HUES64 (cell line): ENCODE data around the gene CCL24. TPM values are rescaled to one million over a fixed set of nuclear protein-coding genes. Genes with fewer than 3 reads are reported as not detected.
"Not testable (repeated sequence)": the region's sequence is repeated elsewhere in the genome, so short reads cannot be mapped to it uniquely, and the experiment has no call there.

Source experiments
- H3K27ac ChIP-seq: 2 replicates; pipeline ENCODE4 v1.7.0; 2013; ENCODE audit warnings: low read depth, low read length, inconsistent platforms
- H3K27me3 ChIP-seq: 2 replicates; pipeline ENCODE4 v1.6.1; 2013; ENCODE audit warnings: mild to moderate bottlenecking, low read length; ENCODE audit not compliant: insufficient read depth
- H3K36me3 ChIP-seq: 2 replicates; pipeline ENCODE4 v1.6.1; 2013; ENCODE audit warnings: mild to moderate bottlenecking, low read length; ENCODE audit not compliant: insufficient read depth
- H3K4me1 ChIP-seq: 2 replicates; pipeline ENCODE4 v1.6.1; 2013; ENCODE audit warnings: mild to moderate bottlenecking, low read length, moderate library complexity; ENCODE audit not compliant: insufficient read depth
- H3K4me3 ChIP-seq: 2 replicates; pipeline ENCODE4 v1.5.1; 2013; ENCODE audit warnings: mild to moderate bottlenecking, low read length, moderate library complexity
- H3K9ac ChIP-seq: 2 replicates; pipeline ENCODE4 v1.6.1; 2013; ENCODE audit warnings: mild to moderate bottlenecking, low read depth, low read length
- H3K9me3 ChIP-seq: 2 replicates; pipeline ENCODE4 v1.6.1; 2013; ENCODE audit warnings: low read depth, low read length; ENCODE audit not compliant: insufficient read depth
- WGBS: fragments of 150-250, 120-280 bp; methylation state at CpG from one replicate; pipeline ENCODE4 v1.1.7; 2013; ENCODE audit warnings: missing lambda C conversion rate; 5-methylcytosine and 5-hydroxymethylcytosine counted together
- polyA plus RNA-seq, 2 experiments: library from polyadenylated mRNA; stranded (reverse); fragments of 50-300 nt; gene quantifications; one replicate each; pipeline ENCODE4 v1.2.3, GENCODE V29; 2013

CCL24 gene, protein sequence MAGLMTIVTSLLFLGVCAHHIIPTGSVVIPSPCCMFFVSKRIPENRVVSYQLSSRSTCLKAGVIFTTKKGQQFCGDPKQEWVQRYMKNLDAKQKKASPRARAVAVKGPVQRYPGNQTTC
- polyA plus RNA-seq (2013, experiment 1 of 2): not detected
- not detected for polyA plus RNA-seq (2013, experiment 2 of 2)

DNA sequence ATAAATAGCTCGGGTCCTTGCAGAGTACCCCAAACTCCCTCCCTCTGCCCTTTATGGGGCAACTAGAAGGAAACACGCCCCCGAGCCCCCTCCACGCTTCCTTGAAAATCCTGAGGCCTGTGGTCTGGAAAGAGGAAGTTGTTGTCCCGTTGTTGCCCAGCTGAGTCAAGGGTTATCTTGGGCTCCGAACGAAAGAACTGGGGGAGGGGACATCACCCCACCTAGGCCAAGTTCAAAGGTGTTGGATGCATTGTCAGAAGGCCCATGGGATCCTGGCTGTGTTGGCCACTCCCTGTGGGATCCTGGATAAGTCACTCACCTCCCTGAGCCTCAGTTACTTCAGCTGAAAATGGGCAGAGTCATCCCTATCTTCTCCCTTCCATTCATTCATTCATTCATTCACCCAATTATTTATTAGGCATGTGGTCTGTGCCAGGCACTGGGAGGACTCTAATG, at the start of gene CCL24:
TSS of gene CCL24 (minus strand) at position 26 of the 456 bp plus-strand sequence. CDS start 91 bp downstream, outside the sequence.
- 89% methylated on average over 7 of the region's 7 CpGs for WGBS
- no peaks in the 10 kb centered on the region for H3K27me3 ChIP-seq

DNA sequence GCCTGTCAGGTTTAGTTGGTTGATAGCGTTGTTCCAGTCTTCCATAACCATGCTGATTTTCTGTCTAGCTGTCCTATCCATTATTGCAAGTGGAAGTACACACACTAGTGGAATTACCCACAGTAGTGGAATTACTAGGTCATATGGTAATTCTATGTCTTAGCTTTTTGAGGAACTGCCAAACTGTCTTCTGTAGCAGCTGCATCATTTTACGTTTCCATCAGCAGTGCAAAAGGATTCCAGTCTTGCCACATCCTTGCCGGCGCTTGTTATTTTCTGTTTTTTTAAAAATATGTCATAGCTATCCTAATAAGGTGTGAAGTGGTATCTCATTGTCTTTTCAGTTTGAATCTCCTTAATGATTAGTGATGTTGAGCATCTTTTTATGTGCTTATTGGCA, 48.0 kb upstream of the CCL24 start:
- H3K9me3 ChIP-seq: no peaks in the 10 kb centered on the region
- H3K27me3 ChIP-seq: no peaks in the 10 kb centered on the region
- H3K36me3 ChIP-seq: no peaks in the 10 kb centered on the region
- no peaks in the 10 kb centered on the region for H3K4me1 ChIP-seq
- H3K4me3 ChIP-seq: no peak overlapping the region
- no peak overlapping the region for H3K9ac ChIP-seq
- 97% methylated on average over 4 of the region's 4 CpGs for WGBS
- H3K27ac ChIP-seq: no peak overlapping the region

More for the DNA sequence above, at the start of gene CCL24:
- Histone ChIP-seq H3K27ac (no peak within 1 kb of the TSS), H3K9ac (no peak within 1 kb of the TSS), H3K4me3 (no peak within 1 kb of the TSS), H3K4me1 (no peaks in the 10 kb centered on the region), H3K36me3 (no peaks in the 10 kb centered on the region), H3K9me3 (no peaks in the 10 kb centered on the region)

- Histone ChIP-seq H3K9me3 (no peaks in the 10 kb centered on the region), H3K4me3 (no peak overlapping the region), H3K9ac (no peak overlapping the region), H3K27me3 (no peaks in the 10 kb centered on the region), H3K36me3 (no peaks in the 10 kb centered on the region), H3K4me1 (no peaks in the 10 kb centered on the region), H3K27ac (no peak overlapping the region)
Measured at GRCh38 chr7:75858410-75858809, 44.8 kb upstream of the CCL24 start.

GRCh38 chr7:75856536-75856935, 42.9 kb upstream of the CCL24 start:
- 94% methylated on average over 6 of the region's 6 CpGs for WGBS
- H3K27me3 ChIP-seq: no peaks in the 10 kb centered on the region
- H3K4me3 ChIP-seq: no peak overlapping the region
- no peaks in the 10 kb centered on the region for H3K4me1 ChIP-seq
- no peak overlapping the region for H3K27ac ChIP-seq
- H3K36me3 ChIP-seq: no peaks in the 10 kb centered on the region
- H3K9ac ChIP-seq: no peak overlapping the region
- no peaks in the 10 kb centered on the region for H3K9me3 ChIP-seq

GRCh38 chr7:75854813-75855345, 41.3 kb upstream of the CCL24 start:
- not testable (repeated sequence) for H3K27me3 ChIP-seq, H3K36me3 ChIP-seq, H3K4me1 ChIP-seq, H3K4me3 ChIP-seq, H3K9ac ChIP-seq, H3K9me3 ChIP-seq, H3K27ac ChIP-seq
- 92% methylated on average over 8 of the region's 10 CpGs for WGBS

DNA sequence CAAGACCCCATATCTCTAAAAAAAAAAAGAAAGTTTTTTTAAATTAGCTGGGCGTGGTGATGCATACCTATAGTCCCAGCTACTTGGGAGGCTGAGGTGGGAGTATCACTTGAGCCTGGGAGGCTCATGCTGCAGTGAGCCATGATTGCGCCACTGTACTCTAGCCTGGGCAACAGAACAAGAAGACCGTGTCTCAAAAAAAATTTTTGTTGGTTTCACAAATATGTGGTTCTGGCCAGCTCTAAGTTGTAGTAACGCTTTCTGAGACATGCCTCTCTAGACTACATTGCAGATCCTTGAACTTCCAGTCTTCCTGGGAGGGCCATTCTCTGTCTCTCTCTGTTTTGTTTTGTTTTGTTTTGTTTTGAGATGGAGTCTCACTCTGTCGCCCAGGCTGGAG, 40.6 kb upstream of the CCL24 start:
- H3K27ac ChIP-seq: no peak overlapping the region
- WGBS: 94% methylated on average over 5 of the region's 5 CpGs
- no peak overlapping the region for H3K9ac ChIP-seq

DNA sequence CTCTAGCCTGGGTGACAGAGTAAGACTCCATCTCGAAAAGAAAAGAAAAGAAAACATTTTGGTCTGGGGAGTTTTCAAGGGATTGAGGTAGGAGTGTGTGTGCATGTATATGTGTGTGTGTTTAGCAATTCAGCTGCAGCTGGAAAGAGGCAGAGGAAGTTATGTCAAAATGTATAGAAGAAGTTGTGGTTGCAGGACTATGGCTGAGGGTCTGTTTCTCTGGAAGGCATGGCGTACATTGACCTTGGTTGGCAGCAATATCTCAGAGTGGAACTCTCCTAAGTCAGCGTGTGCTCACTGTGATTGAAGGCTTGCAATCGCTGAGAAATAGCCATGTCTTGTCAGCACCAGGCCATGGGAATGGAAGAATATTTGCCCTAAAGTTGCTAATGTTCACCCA, 36.6 kb upstream of the CCL24 start:
- Histone ChIP-seq H3K27me3 (no peaks in the 10 kb centered on the region), H3K27ac (no peak overlapping the region), H3K4me1 (no peaks in the 10 kb centered on the region), H3K36me3 (no peaks in the 10 kb centered on the region), H3K9ac (no peak overlapping the region), H3K4me3 (no peak overlapping the region), H3K9me3 (no peaks in the 10 kb centered on the region)
- WGBS: 90% methylated on average over 4 of the region's 4 CpGs

More for the DNA sequence above, 40.6 kb upstream of the CCL24 start:
- Histone ChIP-seq H3K36me3 (no peaks in the 10 kb centered on the region), H3K9me3 (no peaks in the 10 kb centered on the region), H3K27me3 (no peaks in the 10 kb centered on the region), H3K4me3 (no peak overlapping the region), H3K4me1 (no peaks in the 10 kb centered on the region)

- no peak overlapping the region for H3K4me3 ChIP-seq
- H3K9ac ChIP-seq: no peak overlapping the region
- H3K9me3 ChIP-seq: no peaks in the 10 kb centered on the region
- no peaks in the 10 kb centered on the region for H3K36me3 ChIP-seq
- WGBS: 100% methylated on average over 1 of the region's 3 CpGs
- H3K4me1 ChIP-seq: no peaks in the 10 kb centered on the region
- H3K27me3 ChIP-seq: no peaks in the 10 kb centered on the region
- H3K27ac ChIP-seq: no peak overlapping the region
Measured at GRCh38 chr7:75849573-75849972, 36.0 kb upstream of the CCL24 start.

DNA sequence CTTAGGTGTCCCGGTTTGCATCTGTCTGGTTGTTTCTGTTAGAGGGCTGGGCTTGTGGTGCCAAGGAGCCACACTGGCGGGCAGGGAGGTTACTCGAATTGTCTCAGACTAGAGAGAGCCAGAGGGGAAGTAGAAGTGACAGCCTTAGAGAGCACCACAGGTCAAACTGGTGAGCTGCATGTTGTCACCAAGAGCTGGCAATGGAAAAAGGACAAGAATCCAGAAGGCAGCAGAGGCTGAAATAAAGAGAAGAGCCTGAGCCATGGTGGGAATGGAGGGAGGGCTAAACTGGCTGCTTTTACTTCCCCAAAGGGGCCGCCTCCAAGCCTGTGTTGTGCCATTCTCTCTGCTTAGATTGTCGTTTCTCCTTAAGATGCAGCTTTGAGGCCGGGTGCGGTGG, 34.1 kb upstream of the CCL24 start:
- Histone ChIP-seq H3K36me3 (no peaks in the 10 kb centered on the region), H3K9ac (no peak overlapping the region), H3K27me3 (no peaks in the 10 kb centered on the region), H3K4me1 (no peaks in the 10 kb centered on the region), H3K4me3 (no peak overlapping the region), H3K27ac (no peak overlapping the region), H3K9me3 (no peaks in the 10 kb centered on the region)
- 89% methylated on average over 7 of the region's 7 CpGs for WGBS

DNA sequence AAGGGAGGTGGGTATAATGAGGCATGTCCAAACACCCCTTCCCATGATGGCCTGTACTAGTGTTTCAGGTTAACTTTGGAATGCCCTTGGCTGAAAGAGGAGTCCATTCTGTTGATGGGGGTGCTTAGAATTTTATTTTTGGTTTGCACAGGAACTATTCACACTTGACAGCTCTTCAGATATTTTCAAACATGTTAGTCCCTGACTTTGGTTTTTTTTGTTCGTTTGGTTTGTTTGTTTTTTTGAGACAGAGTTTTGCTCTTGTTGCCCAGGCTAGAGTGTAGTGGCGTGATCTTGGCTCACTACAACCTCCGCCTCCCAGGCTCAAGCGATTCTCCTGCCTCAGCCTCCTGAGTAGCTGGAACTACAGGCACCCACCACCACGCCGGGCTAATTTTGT, 31.5 kb upstream of the CCL24 start:
- H3K27me3 ChIP-seq, H3K4me1 ChIP-seq, H3K9me3 ChIP-seq, H3K27ac ChIP-seq, H3K9ac ChIP-seq, H3K4me3 ChIP-seq, H3K36me3 ChIP-seq: not testable (repeated sequence)
- WGBS: 96% methylated on average over 6 of the region's 6 CpGs

DNA sequence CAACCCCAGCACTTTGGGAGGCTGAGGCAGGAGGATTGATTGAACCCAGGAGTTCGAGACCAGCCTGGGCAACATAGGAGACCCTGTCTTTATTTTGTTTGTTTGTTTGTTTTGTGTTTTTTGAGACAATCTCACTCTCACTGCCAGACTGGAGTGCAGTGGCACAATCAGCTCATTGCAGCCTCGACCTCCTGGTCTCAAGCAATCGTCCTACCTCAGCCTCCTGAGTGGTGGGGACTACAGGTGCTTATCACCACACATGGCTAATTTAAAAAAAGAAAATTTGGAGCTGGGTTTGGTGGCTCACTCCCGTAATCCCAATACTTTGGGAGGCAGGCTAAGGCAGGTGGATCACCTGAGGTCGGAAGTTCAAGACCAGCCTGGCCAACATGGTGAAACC, 30.6 kb upstream of the CCL24 start:
- Histone ChIP-seq H3K4me3 (no peak overlapping the region), H3K9me3 (no peaks in the 10 kb centered on the region), H3K27me3 (no peaks in the 10 kb centered on the region), H3K4me1 (no peaks in the 10 kb centered on the region), H3K27ac (no peak overlapping the region), H3K9ac (no peak overlapping the region), H3K36me3 (no peaks in the 10 kb centered on the region)
- 83% methylated on average over 5 of the region's 5 CpGs for WGBS

- Histone ChIP-seq H3K27ac (no peak overlapping the region), H3K27me3 (no peaks in the 10 kb centered on the region), H3K9me3 (no peaks in the 10 kb centered on the region), H3K4me1 (no peaks in the 10 kb centered on the region), H3K9ac (no peak overlapping the region), H3K36me3 (no peaks in the 10 kb centered on the region), H3K4me3 (no peak overlapping the region)
- 95% methylated on average over 9 of the region's 9 CpGs for WGBS
Measured at GRCh38 chr7:75843613-75844116, 30.1 kb upstream of the CCL24 start.
